AG09309 (cell line): Measurements from ENCODE around the gene P2RX6.

Experiments
- DNase-seq: peaks from one replicate; pipeline ENCODE4 v3.0.0-alpha.2; 2010; ENCODE audit warnings: low read depth
- H3K4me3 ChIP-seq: 2 replicates; pipeline ENCODE4 v1.5.1; 2011; ENCODE audit warnings: mild to moderate bottlenecking, low read depth, low read length, moderate library complexity; ENCODE audit not compliant: control insufficient read depth
- CTCF ChIP-seq: IDR thresholded peaks from 2 replicates; pipeline ENCODE4 v1.5.1; 2011; ENCODE audit warnings: mild to moderate bottlenecking, low read depth, low read length, inconsistent platforms; ENCODE audit not compliant: insufficient read depth, control insufficient read depth; ENCODE audit errors: missing control alignments

P2RX6 gene

GRCh38 chr22:21009638-21010425 lies 5.1 kb upstream of the P2RX6 start:
- TF ChIP-seq CTCF, result no peak
- DNase-seq, result no peak
- no peak overlapping the region for H3K4me3 ChIP-seq

GRCh38 chr22:21010426-21011113 lies 4.4 kb upstream of the P2RX6 start:
- no peak for DNase-seq
- no peak for TF ChIP-seq CTCF
- H3K4me3 ChIP-seq, result no peak overlapping the region

GRCh38 chr22:21012446-21013407 lies 2.2 kb upstream of the P2RX6 start:
- no peak overlapping the region for H3K4me3 ChIP-seq
- TF ChIP-seq CTCF, result no peak
- DNase-seq, result no peak

GRCh38 chr22:21013657-21014201 lies 1.2 kb upstream of the P2RX6 start:
- no peak for TF ChIP-seq CTCF
- peak overlapping the region; percentile 56 for H3K4me3 ChIP-seq
- DNase-seq, result no peak

DNA sequence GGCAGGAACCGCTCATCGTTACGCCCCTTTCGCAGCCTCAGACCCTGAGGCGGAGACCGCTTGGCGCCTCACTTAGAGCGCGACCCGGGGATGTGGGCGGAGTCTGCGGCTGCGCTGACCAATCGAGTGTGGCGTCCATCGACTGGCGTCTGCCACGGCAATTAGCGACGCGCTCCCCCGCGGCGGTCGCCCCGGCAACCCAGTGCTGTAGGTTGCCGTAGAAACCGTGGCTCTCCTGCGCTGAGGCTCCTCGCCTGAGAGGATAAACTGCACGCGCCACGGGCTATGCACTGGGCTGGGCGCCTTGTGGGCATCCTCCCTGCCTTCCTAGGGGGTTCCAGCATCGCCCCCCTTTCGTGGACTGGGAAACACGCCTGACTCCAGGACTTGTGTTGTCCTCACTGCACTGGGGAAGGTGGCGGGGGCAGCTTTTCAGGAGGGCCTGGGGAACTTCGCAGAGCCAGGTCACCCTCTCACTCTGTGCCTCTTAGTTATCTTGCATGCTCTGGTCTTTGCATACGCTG lies 701 bp upstream of the P2RX6 start:
- DNase-seq, result peak; percentile 46
- H3K4me3 ChIP-seq, result peak overlapping the region; percentile 56
- TF ChIP-seq CTCF, result no peak

DNA sequence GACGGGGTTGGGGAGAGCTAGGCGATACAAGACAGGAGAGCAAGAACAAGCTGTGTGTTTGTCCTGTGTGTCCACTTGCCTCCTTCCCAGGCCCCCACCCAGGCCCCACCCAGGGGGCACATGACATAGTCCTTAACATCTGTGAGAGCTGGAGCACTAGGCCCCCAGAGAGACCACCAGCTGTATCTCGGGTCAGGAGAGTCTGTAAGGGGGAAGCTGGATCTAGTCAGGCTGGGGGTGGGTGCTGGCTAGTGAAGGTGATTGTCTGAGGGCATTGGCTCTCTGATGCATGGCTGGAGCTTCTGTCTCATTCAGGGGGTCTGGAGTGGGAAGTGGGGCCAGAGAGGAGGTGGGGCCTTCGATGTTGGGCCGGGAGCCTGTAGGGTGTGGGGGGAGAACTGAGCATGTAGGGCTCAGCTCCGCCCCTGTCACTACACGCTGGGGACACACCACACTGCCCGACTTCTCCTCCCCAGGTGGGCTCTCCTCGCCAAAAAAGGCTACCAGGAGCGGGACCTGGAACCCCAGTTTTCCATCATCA lies 571 bp downstream of the P2RX6 start:
- no peak for DNase-seq
- H3K4me3 ChIP-seq, result peak overlapping the region; percentile 56
- TF ChIP-seq CTCF, result no peak
